ENCODE results near the gene BHMT2. TPM values are rescaled to one million over a fixed set of nuclear protein-coding genes. Genes with fewer than 3 reads are reported as not detected.

BHMT2 gene
- total RNA-seq, 1 experiment from 2014 or later: not detected

- no peaks in the 10 kb centered on the region for H3K9me3 ChIP-seq (ENCODE audit: control insufficient read depth, low read depth, low read length)
- H2BK5ac ChIP-seq (ENCODE audit: insufficient read length, low read length): no peak overlapping the region
- no peaks in the 10 kb centered on the region for H3K79me2 ChIP-seq (ENCODE audit: insufficient read depth, low read length)
- H2BK120ac ChIP-seq (ENCODE audit: low read depth, low read length, poor library complexity, severe bottlenecking): no peak overlapping the region
- no peak overlapping the region for H3K18ac ChIP-seq (ENCODE audit: insufficient read length, low read depth, low read length)
- no peaks in the 10 kb centered on the region for H4K20me1 ChIP-seq (ENCODE audit: control insufficient read depth, insufficient read depth, insufficient read length)
- H3K23me2 ChIP-seq (ENCODE audit: insufficient read length, low read depth, low read length, poor library complexity, severe bottlenecking): no peaks in the 10 kb centered on the region
- no peak overlapping the region for H2BK15ac ChIP-seq (ENCODE audit: low read depth, low read length)
- no peak overlapping the region for H2BK12ac ChIP-seq (ENCODE audit: insufficient read length, low read depth, low read length)
- H3K36me3 Mint-ChIP-seq (ENCODE audit: insufficient read depth in 1 of 3, low read depth in 3 of 3): peaks cover 0 to 3% (median 0%) of the 10 kb centered on the region in 3 experiments; a peak in 1 of 7 replicates
- no peak overlapping the region for H3K56ac ChIP-seq (ENCODE audit: insufficient read length, low read depth, low read length)
- H2BK20ac ChIP-seq (ENCODE audit: low read depth, low read length, poor library complexity, severe bottlenecking): no peak overlapping the region
- no peak overlapping the region for H4K8ac ChIP-seq (replicated peaks; ENCODE audit: insufficient read length, low read depth, low read length)
- H3K27me3 ChIP-seq (ENCODE audit: insufficient read depth, low read length): no peaks in the 10 kb centered on the region
- H3K4me1 ChIP-seq (ENCODE audit: insufficient read depth, low read length): no peaks in the 10 kb centered on the region
- H3K4me2 ChIP-seq (ENCODE audit: insufficient read depth, insufficient read length, low read length): no peak overlapping the region
- no peak overlapping the region for H4K5ac ChIP-seq (ENCODE audit: insufficient read length, low read depth, low read length)
- H3T11ph ChIP-seq (ENCODE audit: low read length): no peak overlapping the region
- no peak overlapping the region for H3K9ac ChIP-seq (ENCODE audit: extremely low read depth, insufficient read length, low read length)
- no peak overlapping the region for H3K23ac ChIP-seq (ENCODE audit: insufficient read length, low read depth, low read length)
- H3K14ac ChIP-seq (ENCODE audit: insufficient read depth, low read length): no peak overlapping the region
- no peak overlapping the region for H3K27ac ChIP-seq (ENCODE audit: insufficient read length, low read depth, low read length)
- peaks cover 2 to 4% of the 10 kb centered on the region in 2 experiments; a peak in 3 of 5 replicates for H3K9me3 Mint-ChIP-seq
- H3K27me3 Mint-ChIP-seq (ENCODE audit: low read depth): no peaks in the 10 kb centered on the region
- TF ChIP-seq CTCF (conservative IDR thresholded peaks at IDR 0.05): no peak
- WGBS (ENCODE audit: extremely low coverage, insufficient read length, low lambda C conversion rate): 100% methylated on average over 1 of the region's 3 CpGs
- DNase-seq: no peak
- H3K4me1 Mint-ChIP-seq: peaks cover 1% of the 10 kb centered on the region in 2 experiments; a peak in 2 of 4 replicates
- H4K91ac ChIP-seq (ENCODE audit: insufficient read length, low read depth, low read length): no peak overlapping the region
- H2AK5ac ChIP-seq (ENCODE audit: insufficient read length, low read length): no peak overlapping the region
- H3K4ac ChIP-seq (ENCODE audit: low read depth, low read length): no peak overlapping the region
- H3K79me1 ChIP-seq (ENCODE audit: insufficient read depth, low read depth, low read length, poor library complexity, severe bottlenecking): no peaks in the 10 kb centered on the region
- H2AFZ ChIP-seq (ENCODE audit: low read length): no peak overlapping the region
- no peak overlapping the region for H3K27ac Mint-ChIP-seq
- H3K4me3 Mint-ChIP-seq: no peak overlapping the region
Observed at GRCh38 chr5:79093762-79094161, 24.2 kb downstream of the BHMT2 start.

Measured in H9 (cell line).